Measurements from ENCODE around the gene SLC39A2.

DNA sequence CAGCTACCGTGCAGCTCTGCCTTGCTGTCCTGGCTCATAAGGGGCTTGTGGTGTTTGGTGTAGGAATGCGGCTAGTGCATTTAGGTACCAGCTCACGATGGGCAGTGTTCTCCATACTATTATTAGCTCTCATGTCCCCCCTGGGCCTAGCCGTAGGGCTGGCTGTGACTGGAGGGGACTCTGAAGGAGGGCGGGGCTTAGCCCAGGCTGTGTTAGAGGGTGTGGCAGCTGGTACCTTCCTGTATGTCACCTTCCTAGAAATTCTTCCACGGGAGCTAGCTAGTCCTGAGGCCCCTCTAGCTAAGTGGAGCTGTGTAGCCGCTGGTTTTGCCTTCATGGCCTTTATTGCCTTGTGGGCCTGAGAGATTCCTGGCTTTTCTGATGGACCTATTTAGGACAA lies 2.1 kb downstream of the SLC39A2 start:
- TF ChIP-seq, protein P1, sequence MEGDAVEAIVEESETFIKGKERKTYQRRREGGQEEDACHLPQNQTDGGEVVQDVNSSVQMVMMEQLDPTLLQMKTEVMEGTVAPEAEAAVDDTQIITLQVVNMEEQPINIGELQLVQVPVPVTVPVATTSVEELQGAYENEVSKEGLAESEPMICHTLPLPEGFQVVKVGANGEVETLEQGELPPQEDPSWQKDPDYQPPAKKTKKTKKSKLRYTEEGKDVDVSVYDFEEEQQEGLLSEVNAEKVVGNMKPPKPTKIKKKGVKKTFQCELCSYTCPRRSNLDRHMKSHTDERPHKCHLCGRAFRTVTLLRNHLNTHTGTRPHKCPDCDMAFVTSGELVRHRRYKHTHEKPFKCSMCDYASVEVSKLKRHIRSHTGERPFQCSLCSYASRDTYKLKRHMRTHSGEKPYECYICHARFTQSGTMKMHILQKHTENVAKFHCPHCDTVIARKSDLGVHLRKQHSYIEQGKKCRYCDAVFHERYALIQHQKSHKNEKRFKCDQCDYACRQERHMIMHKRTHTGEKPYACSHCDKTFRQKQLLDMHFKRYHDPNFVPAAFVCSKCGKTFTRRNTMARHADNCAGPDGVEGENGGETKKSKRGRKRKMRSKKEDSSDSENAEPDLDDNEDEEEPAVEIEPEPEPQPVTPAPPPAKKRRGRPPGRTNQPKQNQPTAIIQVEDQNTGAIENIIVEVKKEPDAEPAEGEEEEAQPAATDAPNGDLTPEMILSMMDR (tag by site-specific recombination; IDR thresholded peaks at IDR 0.05): no peak
- no peak for TF ChIP-seq ZXDB (tag by site-specific recombination; IDR thresholded peaks at IDR 0.05)
- TF ChIP-seq ZNF19 (tag by site-specific recombination; IDR thresholded peaks at IDR 0.05; ENCODE audit: low read depth): no peak
- no peak for TF ChIP-seq TCF7L2 (IDR thresholded peaks at IDR 0.05; ENCODE audit: borderline replicate concordance, low read depth, low read length)
- TF ChIP-seq ZNF707 (tag by site-specific recombination; IDR thresholded peaks at IDR 0.05): no peak
- TF ChIP-seq, protein P2, sequence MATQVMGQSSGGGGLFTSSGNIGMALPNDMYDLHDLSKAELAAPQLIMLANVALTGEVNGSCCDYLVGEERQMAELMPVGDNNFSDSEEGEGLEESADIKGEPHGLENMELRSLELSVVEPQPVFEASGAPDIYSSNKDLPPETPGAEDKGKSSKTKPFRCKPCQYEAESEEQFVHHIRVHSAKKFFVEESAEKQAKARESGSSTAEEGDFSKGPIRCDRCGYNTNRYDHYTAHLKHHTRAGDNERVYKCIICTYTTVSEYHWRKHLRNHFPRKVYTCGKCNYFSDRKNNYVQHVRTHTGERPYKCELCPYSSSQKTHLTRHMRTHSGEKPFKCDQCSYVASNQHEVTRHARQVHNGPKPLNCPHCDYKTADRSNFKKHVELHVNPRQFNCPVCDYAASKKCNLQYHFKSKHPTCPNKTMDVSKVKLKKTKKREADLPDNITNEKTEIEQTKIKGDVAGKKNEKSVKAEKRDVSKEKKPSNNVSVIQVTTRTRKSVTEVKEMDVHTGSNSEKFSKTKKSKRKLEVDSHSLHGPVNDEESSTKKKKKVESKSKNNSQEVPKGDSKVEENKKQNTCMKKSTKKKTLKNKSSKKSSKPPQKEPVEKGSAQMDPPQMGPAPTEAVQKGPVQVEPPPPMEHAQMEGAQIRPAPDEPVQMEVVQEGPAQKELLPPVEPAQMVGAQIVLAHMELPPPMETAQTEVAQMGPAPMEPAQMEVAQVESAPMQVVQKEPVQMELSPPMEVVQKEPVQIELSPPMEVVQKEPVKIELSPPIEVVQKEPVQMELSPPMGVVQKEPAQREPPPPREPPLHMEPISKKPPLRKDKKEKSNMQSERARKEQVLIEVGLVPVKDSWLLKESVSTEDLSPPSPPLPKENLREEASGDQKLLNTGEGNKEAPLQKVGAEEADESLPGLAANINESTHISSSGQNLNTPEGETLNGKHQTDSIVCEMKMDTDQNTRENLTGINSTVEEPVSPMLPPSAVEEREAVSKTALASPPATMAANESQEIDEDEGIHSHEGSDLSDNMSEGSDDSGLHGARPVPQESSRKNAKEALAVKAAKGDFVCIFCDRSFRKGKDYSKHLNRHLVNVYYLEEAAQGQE (tag by site-specific recombination; IDR thresholded peaks at IDR 0.05): no peak
- TF ChIP-seq KLF16 (tag by site-specific recombination; IDR thresholded peaks at IDR 0.05): no peak
- TF ChIP-seq ZNF670 (tag by site-specific recombination; IDR thresholded peaks at IDR 0.05; ENCODE audit: low read depth): no peak
- TF ChIP-seq, protein P3, sequence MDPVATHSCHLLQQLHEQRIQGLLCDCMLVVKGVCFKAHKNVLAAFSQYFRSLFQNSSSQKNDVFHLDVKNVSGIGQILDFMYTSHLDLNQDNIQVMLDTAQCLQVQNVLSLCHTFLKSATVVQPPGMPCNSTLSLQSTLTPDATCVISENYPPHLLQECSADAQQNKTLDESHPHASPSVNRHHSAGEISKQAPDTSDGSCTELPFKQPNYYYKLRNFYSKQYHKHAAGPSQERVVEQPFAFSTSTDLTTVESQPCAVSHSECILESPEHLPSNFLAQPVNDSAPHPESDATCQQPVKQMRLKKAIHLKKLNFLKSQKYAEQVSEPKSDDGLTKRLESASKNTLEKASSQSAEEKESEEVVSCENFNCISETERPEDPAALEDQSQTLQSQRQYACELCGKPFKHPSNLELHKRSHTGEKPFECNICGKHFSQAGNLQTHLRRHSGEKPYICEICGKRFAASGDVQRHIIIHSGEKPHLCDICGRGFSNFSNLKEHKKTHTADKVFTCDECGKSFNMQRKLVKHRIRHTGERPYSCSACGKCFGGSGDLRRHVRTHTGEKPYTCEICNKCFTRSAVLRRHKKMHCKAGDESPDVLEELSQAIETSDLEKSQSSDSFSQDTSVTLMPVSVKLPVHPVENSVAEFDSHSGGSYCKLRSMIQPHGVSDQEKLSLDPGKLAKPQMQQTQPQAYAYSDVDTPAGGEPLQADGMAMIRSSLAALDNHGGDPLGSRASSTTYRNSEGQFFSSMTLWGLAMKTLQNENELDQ (tag by site-specific recombination; IDR thresholded peaks at IDR 0.05; ENCODE audit: low read depth): no peak
- TF ChIP-seq, protein P4, sequence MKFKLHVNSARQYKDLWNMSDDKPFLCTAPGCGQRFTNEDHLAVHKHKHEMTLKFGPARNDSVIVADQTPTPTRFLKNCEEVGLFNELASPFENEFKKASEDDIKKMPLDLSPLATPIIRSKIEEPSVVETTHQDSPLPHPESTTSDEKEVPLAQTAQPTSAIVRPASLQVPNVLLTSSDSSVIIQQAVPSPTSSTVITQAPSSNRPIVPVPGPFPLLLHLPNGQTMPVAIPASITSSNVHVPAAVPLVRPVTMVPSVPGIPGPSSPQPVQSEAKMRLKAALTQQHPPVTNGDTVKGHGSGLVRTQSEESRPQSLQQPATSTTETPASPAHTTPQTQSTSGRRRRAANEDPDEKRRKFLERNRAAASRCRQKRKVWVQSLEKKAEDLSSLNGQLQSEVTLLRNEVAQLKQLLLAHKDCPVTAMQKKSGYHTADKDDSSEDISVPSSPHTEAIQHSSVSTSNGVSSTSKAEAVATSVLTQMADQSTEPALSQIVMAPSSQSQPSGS (tag by site-specific recombination; IDR thresholded peaks at IDR 0.05; ENCODE audit: low read depth): no peak
- TF ChIP-seq ZNF302 (tag by site-specific recombination; IDR thresholded peaks at IDR 0.05; ENCODE audit: low read depth): no peak
- TF ChIP-seq, protein P5, sequence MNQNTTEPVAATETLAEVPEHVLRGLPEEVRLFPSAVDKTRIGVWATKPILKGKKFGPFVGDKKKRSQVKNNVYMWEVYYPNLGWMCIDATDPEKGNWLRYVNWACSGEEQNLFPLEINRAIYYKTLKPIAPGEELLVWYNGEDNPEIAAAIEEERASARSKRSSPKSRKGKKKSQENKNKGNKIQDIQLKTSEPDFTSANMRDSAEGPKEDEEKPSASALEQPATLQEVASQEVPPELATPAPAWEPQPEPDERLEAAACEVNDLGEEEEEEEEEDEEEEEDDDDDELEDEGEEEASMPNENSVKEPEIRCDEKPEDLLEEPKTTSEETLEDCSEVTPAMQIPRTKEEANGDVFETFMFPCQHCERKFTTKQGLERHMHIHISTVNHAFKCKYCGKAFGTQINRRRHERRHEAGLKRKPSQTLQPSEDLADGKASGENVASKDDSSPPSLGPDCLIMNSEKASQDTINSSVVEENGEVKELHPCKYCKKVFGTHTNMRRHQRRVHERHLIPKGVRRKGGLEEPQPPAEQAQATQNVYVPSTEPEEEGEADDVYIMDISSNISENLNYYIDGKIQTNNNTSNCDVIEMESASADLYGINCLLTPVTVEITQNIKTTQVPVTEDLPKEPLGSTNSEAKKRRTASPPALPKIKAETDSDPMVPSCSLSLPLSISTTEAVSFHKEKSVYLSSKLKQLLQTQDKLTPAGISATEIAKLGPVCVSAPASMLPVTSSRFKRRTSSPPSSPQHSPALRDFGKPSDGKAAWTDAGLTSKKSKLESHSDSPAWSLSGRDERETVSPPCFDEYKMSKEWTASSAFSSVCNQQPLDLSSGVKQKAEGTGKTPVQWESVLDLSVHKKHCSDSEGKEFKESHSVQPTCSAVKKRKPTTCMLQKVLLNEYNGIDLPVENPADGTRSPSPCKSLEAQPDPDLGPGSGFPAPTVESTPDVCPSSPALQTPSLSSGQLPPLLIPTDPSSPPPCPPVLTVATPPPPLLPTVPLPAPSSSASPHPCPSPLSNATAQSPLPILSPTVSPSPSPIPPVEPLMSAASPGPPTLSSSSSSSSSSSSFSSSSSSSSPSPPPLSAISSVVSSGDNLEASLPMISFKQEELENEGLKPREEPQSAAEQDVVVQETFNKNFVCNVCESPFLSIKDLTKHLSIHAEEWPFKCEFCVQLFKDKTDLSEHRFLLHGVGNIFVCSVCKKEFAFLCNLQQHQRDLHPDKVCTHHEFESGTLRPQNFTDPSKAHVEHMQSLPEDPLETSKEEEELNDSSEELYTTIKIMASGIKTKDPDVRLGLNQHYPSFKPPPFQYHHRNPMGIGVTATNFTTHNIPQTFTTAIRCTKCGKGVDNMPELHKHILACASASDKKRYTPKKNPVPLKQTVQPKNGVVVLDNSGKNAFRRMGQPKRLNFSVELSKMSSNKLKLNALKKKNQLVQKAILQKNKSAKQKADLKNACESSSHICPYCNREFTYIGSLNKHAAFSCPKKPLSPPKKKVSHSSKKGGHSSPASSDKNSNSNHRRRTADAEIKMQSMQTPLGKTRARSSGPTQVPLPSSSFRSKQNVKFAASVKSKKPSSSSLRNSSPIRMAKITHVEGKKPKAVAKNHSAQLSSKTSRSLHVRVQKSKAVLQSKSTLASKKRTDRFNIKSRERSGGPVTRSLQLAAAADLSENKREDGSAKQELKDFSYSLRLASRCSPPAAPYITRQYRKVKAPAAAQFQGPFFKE (tag by site-specific recombination; IDR thresholded peaks at IDR 0.05; ENCODE audit: borderline replicate concordance): no peak
- no peak for TF ChIP-seq SP2 (tag by site-specific recombination; IDR thresholded peaks at IDR 0.05)
